Mesenchymal stem cell (in vitro differentiated cells and primary cell): ENCODE results near the gene IFNA10.
"Not testable (repeated sequence)": the region's sequence is repeated elsewhere in the genome, so short reads cannot be mapped to it uniquely, and the experiment has no call there.

Source experiments
- DNase-seq: peaks from one replicate; pipeline ENCODE4 v3.0.0-alpha.2; 2013
- H2AFZ ChIP-seq: one replicate; pipeline ENCODE4 v1.6.1; 2013; ENCODE audit warnings: low read depth, mild to moderate bottlenecking, control low read depth, inconsistent platforms, low read length, moderate library complexity
- H2AK5ac ChIP-seq: 2 replicates; pipeline ENCODE4 v1.6.1; 2013; ENCODE audit warnings: low read length, moderate library complexity, mild to moderate bottlenecking, inconsistent platforms; ENCODE audit not compliant: severe bottlenecking
- H2BK120ac ChIP-seq: one replicate; pipeline ENCODE4 v1.6.1; 2013; ENCODE audit warnings: low read depth, mild to moderate bottlenecking, inconsistent platforms, low read length, moderate library complexity
- H2BK12ac ChIP-seq, 2 experiments: one replicate each; pipeline ENCODE4 v1.6.1; 2013; ENCODE audit warnings: inconsistent platforms in 2 of 2, low read length in 2 of 2, mild to moderate bottlenecking in 2 of 2, moderate library complexity in 2 of 2, control low read depth in 1 of 2
- H2BK15ac ChIP-seq: one replicate; pipeline ENCODE4 v1.6.1; 2013; ENCODE audit warnings: mild to moderate bottlenecking, low read depth, inconsistent platforms; ENCODE audit not compliant: poor library complexity, severe bottlenecking
- H2BK5ac ChIP-seq: 2 replicates; pipeline ENCODE4 v1.6.1; 2013; ENCODE audit warnings: low read depth, mild to moderate bottlenecking, low read length, control low read depth, inconsistent platforms; ENCODE audit not compliant: poor library complexity, severe bottlenecking
- H3K14ac ChIP-seq, 2 experiments: one replicate each; pipeline ENCODE4 v1.6.1; 2013; ENCODE audit warnings: inconsistent platforms in 2 of 2, low read length in 2 of 2, control low read depth in 1 of 2, mild to moderate bottlenecking in 1 of 2, moderate library complexity in 1 of 2
- H3K18ac ChIP-seq, 2 experiments: one replicate each; pipeline ENCODE4 v1.6.1; 2013; ENCODE audit warnings: inconsistent platforms in 2 of 2, low read length in 2 of 2, control low read depth in 1 of 2, low read depth in 1 of 2, mild to moderate bottlenecking in 1 of 2
- H3K23ac ChIP-seq, 2 experiments: one replicate each; pipeline ENCODE4 v1.6.1; 2013; ENCODE audit warnings: inconsistent platforms in 2 of 2, low read length in 2 of 2, mild to moderate bottlenecking in 2 of 2, moderate library complexity in 2 of 2, control low read depth in 1 of 2
- H3K27ac ChIP-seq: 2 replicates; pipeline ENCODE4 v1.5.1; 2013; ENCODE audit warnings: mild to moderate bottlenecking, moderate library complexity, low read length, control low read depth, inconsistent platforms; ENCODE audit not compliant: poor library complexity, severe bottlenecking
- H3K27me3 ChIP-seq, 2 experiments: 2 replicates each; pipeline versions ENCODE4 v1.6.1 to v1.7.0; 2013; ENCODE audit warnings: low read length in 2 of 2, mild to moderate bottlenecking in 2 of 2, moderate library complexity in 2 of 2, control low read depth in 1 of 2, inconsistent platforms in 1 of 2; ENCODE audit not compliant: control insufficient read depth in 1 of 2, insufficient read depth in 1 of 2
- H3K36me3 ChIP-seq, 2 experiments: 2 replicates each; pipeline versions ENCODE4 v1.6.1 to v1.7.0; 2013; ENCODE audit warnings: low read length in 2 of 2, control low read depth in 1 of 2, inconsistent platforms in 1 of 2, low read depth in 1 of 2, mild to moderate bottlenecking in 1 of 2; ENCODE audit not compliant: insufficient read depth in 2 of 2, control insufficient read depth in 1 of 2
- H3K4ac ChIP-seq, 2 experiments: one replicate each; pipeline ENCODE4 v1.6.1; 2013; ENCODE audit warnings: inconsistent platforms in 2 of 2, low read length in 2 of 2, mild to moderate bottlenecking in 2 of 2, moderate library complexity in 2 of 2, control low read depth in 1 of 2, low read depth in 1 of 2
- H3K4me1 ChIP-seq: 2 replicates; pipeline ENCODE4 v1.6.1; 2013; ENCODE audit warnings: low read depth, low read length, control low read depth; ENCODE audit not compliant: control insufficient read depth, insufficient read depth
- H3K4me2 ChIP-seq: 2 replicates; pipeline ENCODE4 v1.6.1; 2013; ENCODE audit warnings: low read length, mild to moderate bottlenecking, inconsistent platforms; ENCODE audit not compliant: poor library complexity, severe bottlenecking
- H3K4me3 ChIP-seq, 2 experiments: 2 replicates each; pipeline versions ENCODE4 v1.5.1 to v1.7.0; 2013; ENCODE audit warnings: low read length in 2 of 2, mild to moderate bottlenecking in 2 of 2, control low read depth in 1 of 2, low read depth in 1 of 2; ENCODE audit not compliant: insufficient read depth in 1 of 2
- H3K79me1 ChIP-seq: replicated peaks from 2 replicates; pipeline ENCODE4 v1.6.1; 2013; ENCODE audit warnings: mild to moderate bottlenecking, control low read depth, low read length, inconsistent platforms; ENCODE audit not compliant: poor library complexity, severe bottlenecking
- H3K9ac ChIP-seq: 2 replicates; pipeline ENCODE4 v1.7.0; 2013; ENCODE audit warnings: mild to moderate bottlenecking, low read length, moderate library complexity
- H3K9me3 ChIP-seq: 2 replicates; pipeline ENCODE4 v1.7.0; 2013; ENCODE audit warnings: mild to moderate bottlenecking, low read length; ENCODE audit not compliant: control insufficient read depth
- H4K8ac ChIP-seq: one replicate; pipeline ENCODE4 v1.6.1; 2013; ENCODE audit warnings: inconsistent platforms, mild to moderate bottlenecking, low read length, moderate library complexity
- H4K91ac ChIP-seq: one replicate; pipeline ENCODE4 v1.6.1; 2013; ENCODE audit warnings: mild to moderate bottlenecking, low read length, inconsistent platforms
- WGBS: methylation state at CpG from one replicate; pipeline ENCODE4 v1.1.7; 2013; ENCODE audit warnings: mixed read lengths; 5-methylcytosine and 5-hydroxymethylcytosine counted together

The IFNA10 gene

DNA sequence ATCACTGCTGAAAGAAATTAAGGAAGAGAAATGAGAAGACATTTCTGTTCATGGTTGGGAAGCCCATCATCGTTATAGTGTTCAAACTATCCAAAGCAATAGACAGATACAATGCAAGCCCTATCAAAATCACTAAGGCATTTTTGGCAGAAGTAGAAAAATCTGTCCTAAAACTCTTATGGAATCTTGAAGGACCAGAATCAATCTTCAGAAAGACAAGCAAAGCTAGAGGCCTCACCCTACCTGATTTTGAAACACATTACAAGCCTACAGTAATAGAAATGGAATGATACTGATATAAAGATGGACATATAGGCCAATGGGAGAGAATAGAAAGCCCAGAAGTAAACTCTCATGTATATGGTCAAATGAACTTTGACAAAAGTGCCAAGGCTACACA is 35.6 kb downstream of the IFNA10 start:
- Histone ChIP-seq H3K4me3 (no peak overlapping the region), H2BK15ac (no peak overlapping the region), H3K14ac (no peak overlapping the region), H3K18ac (no peak overlapping the region), H2BK12ac (no peak overlapping the region), H3K27ac (no peak overlapping the region), H3K27me3 (no peaks in the 10 kb centered on the region), H2AK5ac (no peak overlapping the region), H3K4me1 (no peaks in the 10 kb centered on the region), H2BK120ac (no peak overlapping the region), H3K36me3 (no peaks in the 10 kb centered on the region), H3K4me2 (no peak overlapping the region), H4K8ac (no peak overlapping the region), H3K4ac (no peak overlapping the region), H4K91ac (no peak overlapping the region), H3K79me1 (no peaks in the 10 kb centered on the region), H3K9ac (no peak overlapping the region), H2BK5ac (no peak overlapping the region), H3K9me3 (no peaks in the 10 kb centered on the region), H3K23ac (no peak overlapping the region), H2AFZ (no peak overlapping the region)
- DNase-seq: no peak
- WGBS: 67% methylated on average over 1 of the region's 1 CpG

DNA sequence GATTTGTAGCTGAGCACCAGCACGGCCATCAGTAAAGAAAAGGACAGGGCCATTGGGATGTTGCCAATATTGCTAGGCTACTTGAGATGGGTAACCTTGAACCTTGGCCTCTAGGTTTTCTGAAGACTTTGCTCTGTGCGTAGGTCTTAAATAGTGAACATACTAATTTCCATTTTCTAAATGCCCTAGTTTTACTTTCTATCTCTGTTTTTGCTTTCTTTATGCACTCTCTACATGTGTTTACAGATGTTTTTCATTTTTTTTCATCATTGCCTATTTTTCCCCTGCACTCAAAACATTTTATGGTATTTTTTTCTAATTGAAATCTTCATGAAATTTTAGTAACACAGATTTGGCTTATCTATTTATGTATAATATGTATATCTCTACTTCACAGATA is 40.4 kb downstream of the IFNA10 start, which contains the start of gene IFNA21:
TSS of gene IFNA21 (minus strand) at position 101 of the 400 bp plus-strand sequence. CDS start at position 53, 48 bp downstream.
- H2BK15ac ChIP-seq, DNase-seq, H2AFZ ChIP-seq, H3K36me3 ChIP-seq, H2BK5ac ChIP-seq, H2AK5ac ChIP-seq, H2BK120ac ChIP-seq, H3K23ac ChIP-seq, H3K27ac ChIP-seq, H3K18ac ChIP-seq, H3K4me2 ChIP-seq, H3K27me3 ChIP-seq, H4K8ac ChIP-seq, H3K9me3 ChIP-seq, H4K91ac ChIP-seq, H3K9ac ChIP-seq, H2BK12ac ChIP-seq, H3K4ac ChIP-seq, H3K4me3 ChIP-seq, H3K4me1 ChIP-seq, H3K79me1 ChIP-seq, H3K14ac ChIP-seq: not testable (repeated sequence)
- WGBS: 100% methylated on average over 1 of the region's 2 CpGs

DNA sequence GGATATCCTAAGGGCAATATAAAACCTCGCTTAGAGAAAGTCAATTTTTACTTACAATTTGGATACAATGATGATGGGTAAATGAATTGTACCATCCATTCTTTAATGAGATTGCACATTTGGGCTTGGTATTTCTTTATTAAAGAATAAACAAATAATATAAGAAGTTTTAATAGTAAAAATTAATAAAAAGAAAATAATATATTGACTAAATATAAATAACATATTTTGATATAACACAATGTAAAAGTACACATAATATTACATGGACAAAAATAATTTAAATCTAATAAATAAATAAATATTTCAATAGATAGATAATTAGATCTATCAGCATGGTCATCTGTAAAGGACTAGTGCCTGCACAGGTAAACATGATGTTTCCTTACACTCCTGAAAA is 41.4 kb downstream of the IFNA10 start:
- no peak for DNase-seq
- no peak overlapping the region for H4K8ac ChIP-seq
- H3K4me2 ChIP-seq: no peak overlapping the region
- no peak overlapping the region for H2BK15ac ChIP-seq
- H3K4me1 ChIP-seq: no peaks in the 10 kb centered on the region
- H3K4me3 ChIP-seq: no peak overlapping the region
- no peak overlapping the region for H3K23ac ChIP-seq
- H3K27ac ChIP-seq: no peak overlapping the region
- H3K79me1 ChIP-seq: no peaks in the 10 kb centered on the region
- no peak overlapping the region for H3K4ac ChIP-seq
- H3K18ac ChIP-seq: no peak overlapping the region
- H3K27me3 ChIP-seq: no peaks in the 10 kb centered on the region
- no peak overlapping the region for H2BK5ac ChIP-seq
- no peaks in the 10 kb centered on the region for H3K36me3 ChIP-seq
- no peak overlapping the region for H4K91ac ChIP-seq
- H3K9ac ChIP-seq: no peak overlapping the region
- no peak overlapping the region for H2AFZ ChIP-seq
- no peak overlapping the region for H2BK12ac ChIP-seq
- no peaks in the 10 kb centered on the region for H3K9me3 ChIP-seq
- H3K14ac ChIP-seq: no peak overlapping the region
- H2BK120ac ChIP-seq: no peak overlapping the region
- no peak overlapping the region for H2AK5ac ChIP-seq
- WGBS: 100% methylated on average over 1 of the region's 1 CpG

DNA sequence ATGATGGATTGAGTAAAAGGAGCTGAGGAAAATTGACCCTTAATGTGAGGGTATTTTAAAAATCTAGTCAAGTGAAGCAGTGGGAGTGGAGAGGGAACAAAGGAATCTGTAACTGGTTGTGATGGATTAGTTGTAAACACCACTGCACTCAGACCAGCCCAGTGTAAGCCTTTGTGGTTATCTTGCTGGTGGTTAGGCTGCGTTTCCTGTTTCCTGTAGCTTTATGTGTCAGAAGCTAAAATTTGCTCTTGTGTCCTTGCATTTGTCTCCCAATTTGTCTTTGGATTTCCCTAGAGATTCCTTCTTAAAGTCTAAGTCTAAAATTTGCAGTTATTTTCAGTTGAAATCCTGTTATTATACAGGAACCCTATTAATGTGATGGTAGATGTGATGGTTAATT is 46.8 kb downstream of the IFNA10 start:
- Histone ChIP-seq H3K4ac (no peak overlapping the region), H3K27ac (no peak overlapping the region), H2BK15ac (no peak overlapping the region), H3K9me3 (no peaks in the 10 kb centered on the region), H3K9ac (no peak overlapping the region), H3K14ac (no peak overlapping the region), H3K4me3 (no peak overlapping the region), H3K4me2 (no peak overlapping the region), H2AK5ac (no peak overlapping the region), H3K23ac (no peak overlapping the region), H3K4me1 (no peaks in the 10 kb centered on the region), H3K36me3 (no peaks in the 10 kb centered on the region), H2BK120ac (no peak overlapping the region), H2BK5ac (no peak overlapping the region), H4K91ac (no peak overlapping the region), H4K8ac (no peak overlapping the region), H3K79me1 (no peaks in the 10 kb centered on the region), H3K18ac (no peak overlapping the region), H3K27me3 (no peaks in the 10 kb centered on the region), H2BK12ac (no peak overlapping the region), H2AFZ (no peak overlapping the region)
- WGBS: no CpG with 5 or more reads among the region's 1 CpG
- DNase-seq: peak; percentile 44
